Fibroblast of mammary gland (primary cell): ENCODE data around the gene TMEM132C.

Experiments used
- DNase-seq: peaks from one replicate; pipeline ENCODE4 v3.0.0-alpha.2; 2010; ENCODE audit warnings: low read depth
- H3K4me3 ChIP-seq: 2 replicates; pipeline ENCODE4 v1.5.1; 2011; ENCODE audit warnings: low read depth, mild to moderate bottlenecking, low read length, moderate library complexity; ENCODE audit not compliant: control insufficient read depth
- TF ChIP-seq, protein P1 (sequence below): conservative IDR thresholded peaks from 2 replicates; pipeline ENCODE4 v1.5.1; 2011; ENCODE audit warnings: low read depth, low read length, inconsistent platforms; ENCODE audit not compliant: control insufficient read depth, insufficient read depth

Gene TMEM132C

DNA sequence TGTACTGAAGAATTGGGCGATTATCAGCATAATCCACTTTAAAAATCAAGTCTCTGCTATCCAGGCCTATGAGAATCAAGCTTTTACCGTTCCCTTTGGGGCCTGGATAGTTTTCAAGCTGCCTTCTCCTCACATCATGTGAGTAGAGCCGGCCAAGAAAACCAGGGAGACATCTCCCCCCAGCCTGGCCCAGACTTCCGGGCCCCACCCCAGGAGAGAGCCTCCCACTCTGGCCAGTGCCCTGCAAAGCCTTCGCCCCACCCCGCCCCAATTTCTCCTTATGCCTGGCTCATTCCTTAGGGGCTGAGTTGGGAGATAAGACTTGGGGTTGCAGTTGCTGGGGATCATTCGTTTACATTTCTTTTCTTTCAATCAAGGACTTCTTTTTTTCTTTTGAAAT, 1.4 kb upstream of the TMEM132C start:
- TF ChIP-seq, protein P1, sequence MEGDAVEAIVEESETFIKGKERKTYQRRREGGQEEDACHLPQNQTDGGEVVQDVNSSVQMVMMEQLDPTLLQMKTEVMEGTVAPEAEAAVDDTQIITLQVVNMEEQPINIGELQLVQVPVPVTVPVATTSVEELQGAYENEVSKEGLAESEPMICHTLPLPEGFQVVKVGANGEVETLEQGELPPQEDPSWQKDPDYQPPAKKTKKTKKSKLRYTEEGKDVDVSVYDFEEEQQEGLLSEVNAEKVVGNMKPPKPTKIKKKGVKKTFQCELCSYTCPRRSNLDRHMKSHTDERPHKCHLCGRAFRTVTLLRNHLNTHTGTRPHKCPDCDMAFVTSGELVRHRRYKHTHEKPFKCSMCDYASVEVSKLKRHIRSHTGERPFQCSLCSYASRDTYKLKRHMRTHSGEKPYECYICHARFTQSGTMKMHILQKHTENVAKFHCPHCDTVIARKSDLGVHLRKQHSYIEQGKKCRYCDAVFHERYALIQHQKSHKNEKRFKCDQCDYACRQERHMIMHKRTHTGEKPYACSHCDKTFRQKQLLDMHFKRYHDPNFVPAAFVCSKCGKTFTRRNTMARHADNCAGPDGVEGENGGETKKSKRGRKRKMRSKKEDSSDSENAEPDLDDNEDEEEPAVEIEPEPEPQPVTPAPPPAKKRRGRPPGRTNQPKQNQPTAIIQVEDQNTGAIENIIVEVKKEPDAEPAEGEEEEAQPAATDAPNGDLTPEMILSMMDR = no peak
- no peak for DNase-seq
- no peak overlapping the region for H3K4me3 ChIP-seq

DNA sequence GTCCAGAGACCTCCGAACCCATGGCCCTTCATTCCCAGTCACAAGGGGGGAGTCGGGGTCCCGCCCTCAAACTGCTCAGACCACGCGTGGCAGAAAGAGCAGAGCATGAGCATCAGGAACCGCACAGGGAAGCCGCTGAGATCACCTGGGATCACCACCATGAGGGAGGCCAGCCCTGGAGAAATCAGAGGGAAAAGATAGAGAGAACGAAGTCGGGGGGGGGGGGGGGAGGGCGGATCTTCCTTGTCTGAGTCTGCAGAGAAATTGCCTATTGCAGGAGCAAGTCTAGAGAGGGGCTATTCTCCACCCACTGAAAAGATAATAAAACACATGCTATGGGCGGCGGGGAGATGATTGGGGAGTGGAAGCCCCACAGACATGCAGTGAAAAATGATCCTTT, 884 bp upstream of the TMEM132C start:
- DNase-seq = no peak
- H3K4me3 ChIP-seq = no peak overlapping the region
- TF ChIP-seq, protein P1 = no peak

DNA sequence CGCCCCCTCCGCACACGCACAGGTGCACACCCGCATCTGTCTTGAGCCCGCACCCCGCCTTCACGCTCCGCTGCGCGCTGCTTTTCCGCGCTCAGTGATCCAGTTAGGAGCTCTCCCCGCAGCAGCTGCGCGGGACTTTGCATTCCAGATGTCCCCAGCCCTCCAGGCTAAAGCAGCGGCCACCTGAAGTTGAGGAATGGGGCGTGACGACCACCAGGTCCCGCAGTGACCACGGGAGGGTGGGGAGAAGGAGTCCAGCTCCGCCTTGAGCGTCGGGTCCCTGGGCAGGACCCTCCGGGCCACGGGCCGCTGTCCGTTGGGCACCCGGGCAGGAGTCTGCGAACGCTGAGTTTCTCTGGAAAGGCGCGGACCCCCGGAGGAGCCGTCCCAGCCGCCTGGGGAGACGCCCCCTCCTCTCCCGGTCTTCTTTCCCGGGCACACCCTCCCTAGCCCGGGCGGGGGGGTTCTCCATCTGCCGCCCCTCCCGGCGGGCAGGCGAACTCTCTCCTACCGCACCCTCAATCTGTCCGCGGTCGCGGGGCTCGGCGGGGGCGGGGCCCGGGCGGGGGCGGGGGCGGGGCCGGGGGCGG, 334 bp upstream of the TMEM132C start:
- DNase-seq = no peak
- TF ChIP-seq, protein P1 = no peak
- H3K4me3 ChIP-seq = no peak overlapping the region

DNA sequence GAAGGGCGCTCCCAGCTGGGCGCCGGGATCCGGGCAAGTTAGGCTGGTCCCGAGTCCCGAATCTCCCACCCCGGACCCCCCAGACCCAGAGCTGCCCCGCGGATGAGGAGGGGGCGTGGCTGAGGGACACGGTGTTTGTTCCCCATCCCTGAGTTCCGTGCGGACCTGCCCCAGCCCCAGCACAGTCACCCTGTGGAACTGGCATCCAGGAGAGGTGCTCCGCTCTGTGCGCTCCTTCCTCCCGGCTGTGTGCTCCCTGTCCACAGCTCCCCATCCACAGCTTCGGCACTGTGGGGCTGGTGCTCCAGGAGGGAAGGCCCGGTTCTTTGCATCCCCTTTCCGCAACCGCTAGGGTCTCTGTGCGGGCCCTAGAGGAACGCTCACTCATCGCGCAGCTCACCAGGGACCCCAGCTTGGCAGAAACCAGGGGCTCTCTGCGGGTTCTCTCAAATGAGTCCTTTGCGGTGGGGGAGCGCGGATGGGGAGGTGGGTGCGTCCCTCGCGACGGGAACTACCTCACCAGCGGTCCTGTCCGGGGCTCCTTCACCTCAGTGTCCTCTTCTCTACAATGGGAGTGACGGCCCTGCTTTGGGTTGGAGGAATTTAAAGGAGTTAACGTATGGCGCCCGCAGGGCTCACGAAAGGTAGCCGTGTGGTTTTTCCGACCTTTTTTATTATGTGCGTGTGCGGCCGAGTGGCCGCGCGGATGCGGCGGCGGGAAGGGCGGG, 845 bp downstream of the TMEM132C start:
- TF ChIP-seq, protein P1 = no peak
- no peak for DNase-seq
- no peak overlapping the region for H3K4me3 ChIP-seq

DNA sequence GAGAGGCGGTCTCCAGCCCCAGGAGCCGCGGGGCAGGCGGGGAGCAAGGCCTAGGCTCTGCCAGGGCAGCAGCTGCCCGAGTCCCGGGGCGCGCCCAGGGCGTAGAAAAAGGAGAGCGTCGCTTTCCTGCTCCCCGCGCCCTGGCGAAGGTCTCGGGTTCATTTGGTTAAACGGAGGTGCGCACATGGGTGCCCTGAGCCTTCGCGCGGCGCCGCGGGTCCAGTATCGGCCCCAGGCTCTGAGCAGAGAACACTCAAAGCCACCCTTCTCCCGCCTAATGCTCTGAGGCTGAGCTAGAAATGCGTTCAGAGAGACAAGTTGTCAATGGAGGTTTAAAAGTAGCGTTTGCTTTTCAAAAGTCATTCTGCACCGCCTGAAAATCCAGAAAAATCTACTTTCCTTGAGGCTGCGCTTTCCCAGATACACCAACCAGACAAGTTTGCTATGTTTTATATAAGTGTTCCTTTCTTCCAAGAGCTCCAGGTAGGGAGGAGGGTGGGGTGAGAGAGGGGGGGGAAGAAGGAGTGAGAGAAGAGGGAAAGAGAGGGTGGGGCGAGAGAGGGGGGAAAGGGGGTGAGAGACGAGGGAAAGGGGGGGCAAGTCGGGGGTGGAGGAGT, 1.5 kb downstream of the TMEM132C start:
- TF ChIP-seq, protein P1 = no peak
- DNase-seq = no peak
- no peak overlapping the region for H3K4me3 ChIP-seq

DNA sequence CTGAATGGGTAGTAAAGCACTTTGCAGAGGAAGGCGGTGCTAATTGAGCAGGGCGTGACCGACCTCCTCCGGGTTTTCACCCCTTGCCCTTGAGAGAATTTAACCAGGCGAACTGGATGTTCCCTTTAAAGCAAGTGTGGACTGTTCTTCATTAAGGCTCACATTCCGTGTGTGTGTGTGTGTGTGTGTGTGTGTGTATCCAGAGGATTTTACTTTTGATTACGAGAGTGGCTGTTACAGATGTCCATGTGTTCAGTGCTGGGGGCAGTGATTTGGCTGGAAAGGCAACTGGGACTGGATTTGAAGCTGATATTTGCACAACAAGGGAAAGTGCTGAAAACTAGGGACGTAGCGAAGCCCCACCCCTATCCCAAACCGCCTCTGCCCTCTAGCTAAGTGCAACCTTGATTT, 2.2 kb downstream of the TMEM132C start:
- TF ChIP-seq, protein P1 = no peak
- no peak for DNase-seq
- H3K4me3 ChIP-seq = no peak overlapping the region

DNA sequence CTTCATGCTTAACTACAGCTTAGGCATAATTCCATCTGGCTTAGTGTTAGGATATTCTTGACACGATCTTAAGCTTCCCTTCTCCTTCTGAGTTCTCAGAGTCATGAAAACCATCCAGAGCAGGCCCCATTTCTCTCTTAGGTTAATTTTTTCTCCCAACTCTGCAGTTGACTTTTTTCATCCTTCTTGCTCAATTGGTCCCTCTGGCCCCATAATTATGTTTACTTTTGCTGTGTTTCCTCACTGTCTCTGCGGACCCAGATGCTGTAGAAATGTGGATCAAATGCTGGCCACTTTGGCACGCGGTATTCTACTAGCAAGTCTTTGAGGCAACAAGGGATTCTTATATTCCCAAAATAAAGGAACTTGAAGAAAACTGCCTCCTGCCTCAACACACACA, 9.5 kb downstream of the TMEM132C start:
- DNase-seq = no peak
- no peak overlapping the region for H3K4me3 ChIP-seq
- TF ChIP-seq, protein P1 = no peak
